ENCODE results near the gene ANKS1B.

- no peak for TF ChIP-seq CTCF (conservative IDR thresholded peaks at IDR 0.05; ENCODE audit: low read depth, low read length)
- TF ChIP-seq USF2 (IDR thresholded peaks at IDR 0.05; ENCODE audit: low read depth, low read length), result no peak
- no peak for TF ChIP-seq POLR2A (IDR thresholded peaks at IDR 0.05; ENCODE audit: low read depth, low read length)
- no peak for TF ChIP-seq NFE2L2 (IDR thresholded peaks at IDR 0.05; ENCODE audit: low read depth, low read length)
- no peak for TF ChIP-seq CEBPB (IDR thresholded peaks at IDR 0.05; ENCODE audit: low read depth, low read length)
- TF ChIP-seq RAD21 (IDR thresholded peaks at IDR 0.05; ENCODE audit: low read length), result no peak
- no peak for TF ChIP-seq SMC3 (IDR thresholded peaks at IDR 0.05; ENCODE audit: low read depth, low read length)
- TF ChIP-seq FOS (IDR thresholded peaks at IDR 0.05; ENCODE audit: low read depth, low read length), result no peak
- no peak for TF ChIP-seq MAFK (IDR thresholded peaks at IDR 0.05; ENCODE audit: low read depth, low read length)
Measured at GRCh38 chr12:99769396-99769980, 215.2 kb downstream of the ANKS1B start.

All from IMR-90 (cell line).